ENCODE data around the gene PARN.

DNA sequence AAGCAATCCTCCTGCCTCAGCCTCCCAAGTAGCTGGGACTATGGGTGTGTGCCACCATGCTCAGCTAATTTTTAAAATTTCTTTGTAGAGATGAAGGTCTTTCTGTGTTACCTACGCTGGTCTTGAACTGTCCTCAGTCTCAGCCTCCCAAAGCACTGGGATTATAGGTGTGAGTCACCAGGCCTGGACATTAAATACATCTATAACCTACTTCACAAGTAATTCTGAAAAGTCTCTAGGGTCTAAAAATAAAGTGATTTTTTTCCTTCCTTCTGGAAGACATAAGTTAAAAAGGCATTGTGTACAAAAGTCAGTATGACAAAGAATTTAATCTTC lies 118.3 kb downstream of the PARN start:
- no peak for TF ChIP-seq POLR2A (IDR thresholded peaks at IDR 0.05)
- no peak for TF ChIP-seq CTCF (IDR thresholded peaks at IDR 0.05)
